ENCODE measurements around the gene HSD11B2. TPM values are rescaled to one million over a fixed set of nuclear protein-coding genes. Genes with fewer than 3 reads are reported as not detected.
A peak's percentile ranks its signal among the peaks of the same experiment; 100 is the strongest.

The HSD11B2 gene
- total RNA-seq, 1 donor from 2014 or later, result 2.2 TPM

- DNase-seq (peak; percentile 67), ATAC-seq (no peak)
- H3K27ac ChIP-seq, result no peak overlapping the region
- intact Hi-C loops (cut with DNase I), result loop anchor here (10.0 kb wide), 1 partner anchor 117 kb away; the partner anchor contains the start of gene PLEKHG4
- H3K9me3 ChIP-seq, result no peaks in the 10 kb centered on the region
- TF ChIP-seq CTCF (IDR thresholded peaks at IDR 0.05), result no peak
- peak overlapping the region; percentile 42 for H3K4me3 ChIP-seq
- no peaks in the 10 kb centered on the region for H3K27me3 ChIP-seq
- H3K4me1 ChIP-seq, result peaks cover 35% of the 10 kb centered on the region
- H3K36me3 ChIP-seq, result no peaks in the 10 kb centered on the region
These were observed 39.3 kb upstream of the HSD11B2 start for GRCh38 chr16:67391424-67392300.

- DNase-seq, result peak; percentile 61
- Histone ChIP-seq H3K36me3 (no peaks in the 10 kb centered on the region), H3K4me3 (peak overlapping the region; percentile 42), H3K27me3 (no peaks in the 10 kb centered on the region), H3K9me3 (no peaks in the 10 kb centered on the region), H3K27ac (peak overlapping the region; percentile 71), H3K4me1 (peaks cover 40% of the 10 kb centered on the region)
- intact Hi-C loops (cut with DNase I), result loop anchor here (10.0 kb wide), 1 partner anchor 118 kb away; the partner anchor contains the start of gene PLEKHG4
- no peak for ATAC-seq
- no peak for TF ChIP-seq CTCF (IDR thresholded peaks at IDR 0.05)
These were observed 38.4 kb upstream of the HSD11B2 start for GRCh38 chr16:67392301-67393059.

- Histone ChIP-seq H3K4me1 (peaks cover 40% of the 10 kb centered on the region), H3K9me3 (no peaks in the 10 kb centered on the region), H3K27me3 (no peaks in the 10 kb centered on the region), H3K36me3 (no peaks in the 10 kb centered on the region), H3K4me3 (peak within 1 kb of the TSS; percentile 42), H3K27ac (peak within 1 kb of the TSS; percentile 71)
- TF ChIP-seq CTCF (IDR thresholded peaks at IDR 0.05), result peak; percentile 74
- ATAC-seq (peak; percentile 77), DNase-seq (peak; percentile 90)
- intact Hi-C loops (cut with DNase I), result loop anchor here (10.0 kb wide), 1 partner anchor 118 kb away; the partner anchor contains the start of gene PLEKHG4
These were observed 37.7 kb upstream of the HSD11B2 start, which contains the start of gene TPPP3 for GRCh38 chr16:67393111-67393787. Gene TPPP3, minus strand, starts transcription at chr16:67393498. Its CDS starts 2,387 bp downstream, at chr16:67391111.

GRCh38 chr16:67393788-67394154 lies 37.1 kb upstream of the HSD11B2 start:
- TF ChIP-seq CTCF (IDR thresholded peaks at IDR 0.05), result no peak
- Histone ChIP-seq H3K4me1 (peaks cover 40% of the 10 kb centered on the region), H3K36me3 (no peaks in the 10 kb centered on the region), H3K4me3 (peak overlapping the region; percentile 42), H3K9me3 (no peaks in the 10 kb centered on the region), H3K27ac (peak overlapping the region; percentile 71), H3K27me3 (no peaks in the 10 kb centered on the region)
- DNase-seq, result no peak
- intact Hi-C loops (cut with DNase I), result loop anchor here (10.0 kb wide), 1 partner anchor 119 kb away; the partner anchor contains the start of gene PLEKHG4
- ATAC-seq, result no peak

Measured in upper lobe of right lung (tissue), 1 donor.